Lower leg skin (tissue), 3 donors: ENCODE data around the gene SERINC5.

Experiments
- POLR2A ChIP-seq, 2 donors: fragments of 450-650 bp; IDR thresholded peaks; one replicate each; pipeline ENCODE4 v1.6.1; 2016 to 2017; ENCODE audit warnings: antibody characterized with exemption in 2 of 2, mild to moderate bottlenecking in 1 of 2, moderate library complexity in 1 of 2
- TF ChIP-seq, protein P1 (sequence below), 3 donors: fragments of 450-650 bp; IDR thresholded peaks; one replicate each; pipeline ENCODE4 v1.5.1; 2016; ENCODE audit warnings: antibody characterized with exemption in 3 of 3, mild to moderate bottlenecking in 3 of 3, moderate library complexity in 2 of 3

DNA sequence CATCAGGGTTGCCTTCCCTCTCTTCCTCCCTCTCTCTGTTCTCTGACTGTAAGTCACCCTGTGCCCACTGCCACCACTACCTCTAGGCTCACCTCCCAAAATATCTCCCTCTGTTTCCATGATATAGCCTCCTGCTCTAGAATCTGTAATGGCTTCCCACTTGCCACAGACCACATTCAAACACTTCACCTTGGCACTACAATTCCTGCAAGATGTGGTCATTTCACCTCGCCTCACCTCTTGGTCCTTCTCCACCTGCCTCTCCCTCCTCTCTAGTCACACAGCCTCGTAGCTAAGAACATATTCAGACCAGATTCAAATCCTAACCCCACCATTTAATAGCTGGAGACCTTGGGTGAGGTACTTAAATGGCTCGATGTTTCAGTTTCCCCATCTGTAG, 56.9 kb downstream of the SERINC5 start:
- TF ChIP-seq, protein P1, sequence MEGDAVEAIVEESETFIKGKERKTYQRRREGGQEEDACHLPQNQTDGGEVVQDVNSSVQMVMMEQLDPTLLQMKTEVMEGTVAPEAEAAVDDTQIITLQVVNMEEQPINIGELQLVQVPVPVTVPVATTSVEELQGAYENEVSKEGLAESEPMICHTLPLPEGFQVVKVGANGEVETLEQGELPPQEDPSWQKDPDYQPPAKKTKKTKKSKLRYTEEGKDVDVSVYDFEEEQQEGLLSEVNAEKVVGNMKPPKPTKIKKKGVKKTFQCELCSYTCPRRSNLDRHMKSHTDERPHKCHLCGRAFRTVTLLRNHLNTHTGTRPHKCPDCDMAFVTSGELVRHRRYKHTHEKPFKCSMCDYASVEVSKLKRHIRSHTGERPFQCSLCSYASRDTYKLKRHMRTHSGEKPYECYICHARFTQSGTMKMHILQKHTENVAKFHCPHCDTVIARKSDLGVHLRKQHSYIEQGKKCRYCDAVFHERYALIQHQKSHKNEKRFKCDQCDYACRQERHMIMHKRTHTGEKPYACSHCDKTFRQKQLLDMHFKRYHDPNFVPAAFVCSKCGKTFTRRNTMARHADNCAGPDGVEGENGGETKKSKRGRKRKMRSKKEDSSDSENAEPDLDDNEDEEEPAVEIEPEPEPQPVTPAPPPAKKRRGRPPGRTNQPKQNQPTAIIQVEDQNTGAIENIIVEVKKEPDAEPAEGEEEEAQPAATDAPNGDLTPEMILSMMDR (IDR thresholded peaks at IDR 0.05), result no peak
- no peak for TF ChIP-seq POLR2A (IDR thresholded peaks at IDR 0.05)
